ENCODE measurements around the gene TGFBR1. TPM values are rescaled to one million over a fixed set of nuclear protein-coding genes. Genes with fewer than 3 reads are reported as not detected.

The TGFBR1 gene
- total RNA-seq, 1 donor from 2014 or later = 38.1 TPM

GRCh38 chr9:99075246-99075912, 29.5 kb upstream of the TGFBR1 start:
- peaks cover 6 to 14% (median 12%) of the 10 kb centered on the region in 3 donors for H3K4me1 ChIP-seq (ENCODE audit: control insufficient read depth in 3 of 3, insufficient read depth in 3 of 3, low read length in 3 of 3)
- no peak overlapping the region for H3K4me3 ChIP-seq (ENCODE audit: low read length in 3 of 3)
- H3K9me3 ChIP-seq (ENCODE audit: control insufficient read depth in 3 of 3, low read length in 3 of 3) = peaks cover 0 to 2% (median 0%) of the 10 kb centered on the region in 3 donors
- H3K27ac ChIP-seq (ENCODE audit: low read depth, low read length) = no peak overlapping the region
- H3K9ac ChIP-seq (ENCODE audit: low read depth in 1 of 3, low read length in 3 of 3) = no peak overlapping the region
- no peaks in the 10 kb centered on the region for H3K27me3 ChIP-seq (ENCODE audit: control insufficient read depth in 3 of 3, insufficient read depth in 3 of 3, low read length in 3 of 3)
- no peaks in the 10 kb centered on the region for H3K36me3 ChIP-seq (ENCODE audit: control insufficient read depth in 3 of 3, insufficient read depth in 3 of 3, low read length in 3 of 3)

DNA sequence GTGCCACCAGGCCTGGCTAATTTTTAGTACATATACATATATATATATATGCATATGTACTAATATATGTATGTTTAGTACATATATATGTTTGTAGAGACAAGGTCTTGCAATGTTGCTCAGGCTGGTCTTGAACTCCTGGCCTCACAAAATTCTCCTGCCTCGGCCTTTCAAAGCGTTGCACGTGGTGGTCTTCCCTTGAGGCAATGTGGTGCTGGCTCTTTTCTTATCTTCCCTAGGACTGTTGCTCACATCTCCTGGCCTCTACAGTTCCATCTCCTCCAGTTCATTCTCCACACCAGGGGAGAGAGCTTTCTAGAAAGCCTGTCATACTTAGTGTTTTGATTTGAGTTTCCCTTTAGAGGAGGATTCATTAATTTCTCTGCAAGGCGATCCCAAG, 28.9 kb upstream of the TGFBR1 start:
- Histone ChIP-seq H3K4me3 (ENCODE audit: low read length in 3 of 3) (no peak overlapping the region), H3K36me3 (ENCODE audit: control insufficient read depth in 3 of 3, insufficient read depth in 3 of 3, low read length in 3 of 3) (no peaks in the 10 kb centered on the region), H3K9ac (ENCODE audit: low read depth in 1 of 3, low read length in 3 of 3) (no peak overlapping the region), H3K27me3 (ENCODE audit: control insufficient read depth in 3 of 3, insufficient read depth in 3 of 3, low read length in 3 of 3) (no peaks in the 10 kb centered on the region), H3K9me3 (ENCODE audit: control insufficient read depth in 3 of 3, low read length in 3 of 3) (peaks cover 0 to 2% (median 0%) of the 10 kb centered on the region in 3 donors), H3K27ac (ENCODE audit: low read depth, low read length) (no peak overlapping the region), H3K4me1 (ENCODE audit: control insufficient read depth in 3 of 3, insufficient read depth in 3 of 3, low read length in 3 of 3) (peaks cover 6 to 14% (median 8%) of the 10 kb centered on the region in 3 donors)

DNA sequence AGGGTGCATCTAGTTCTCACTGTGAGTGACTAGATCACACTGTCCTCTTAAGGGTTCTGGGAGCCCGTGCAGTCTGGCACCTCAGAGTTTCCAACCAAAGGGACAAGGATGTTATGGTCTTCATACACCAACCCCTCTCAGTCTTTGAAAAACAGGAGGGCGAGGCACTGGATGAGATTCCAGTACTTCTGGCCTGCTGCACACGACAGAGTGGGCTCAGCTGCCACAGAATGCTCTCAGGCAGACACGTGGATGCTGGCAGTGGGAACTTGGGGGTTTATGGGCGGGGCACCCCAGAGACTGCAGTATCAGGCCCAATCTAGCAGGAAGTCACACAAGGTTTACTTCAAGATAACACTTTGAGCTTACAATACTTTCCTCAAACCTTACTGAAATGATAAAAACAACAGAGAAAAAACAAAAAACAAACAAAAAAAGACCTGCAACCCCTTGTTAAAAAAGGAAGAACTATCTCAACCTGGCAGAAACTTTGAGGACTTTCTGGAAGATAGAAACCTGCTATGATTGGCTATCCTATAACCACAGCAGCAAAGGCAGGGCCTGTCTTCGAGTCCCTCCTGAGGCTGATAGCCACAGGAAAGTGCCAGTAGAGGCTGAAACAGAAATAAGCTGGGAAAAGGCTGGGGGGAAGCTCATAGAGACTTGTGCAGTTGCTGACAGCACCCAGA, 28.3 kb upstream of the TGFBR1 start:
- no peaks in the 10 kb centered on the region for H3K36me3 ChIP-seq (ENCODE audit: control insufficient read depth in 3 of 3, insufficient read depth in 3 of 3, low read length in 3 of 3)
- peaks cover 0 to 2% (median 0%) of the 10 kb centered on the region in 3 donors for H3K9me3 ChIP-seq (ENCODE audit: control insufficient read depth in 3 of 3, low read length in 3 of 3)
- no peak overlapping the region for H3K4me3 ChIP-seq (ENCODE audit: low read length in 3 of 3)
- no peaks in the 10 kb centered on the region for H3K27me3 ChIP-seq (ENCODE audit: control insufficient read depth in 3 of 3, insufficient read depth in 3 of 3, low read length in 3 of 3)
- H3K9ac ChIP-seq (ENCODE audit: low read depth in 1 of 3, low read length in 3 of 3) = no peak overlapping the region
- peaks cover 2 to 8% (median 6%) of the 10 kb centered on the region in 3 donors for H3K4me1 ChIP-seq (ENCODE audit: control insufficient read depth in 3 of 3, insufficient read depth in 3 of 3, low read length in 3 of 3)
- H3K27ac ChIP-seq (ENCODE audit: low read depth, low read length) = no peak overlapping the region

GRCh38 chr9:99078717-99079116, 26.2 kb upstream of the TGFBR1 start:
- Histone ChIP-seq H3K9me3 (ENCODE audit: control insufficient read depth in 3 of 3, low read length in 3 of 3) (peaks cover 0 to 2% (median 0%) of the 10 kb centered on the region in 3 donors), H3K27ac (ENCODE audit: low read depth, low read length) (no peak overlapping the region), H3K36me3 (ENCODE audit: control insufficient read depth in 3 of 3, insufficient read depth in 3 of 3, low read length in 3 of 3) (no peaks in the 10 kb centered on the region), H3K4me3 (ENCODE audit: low read length in 3 of 3) (no peak overlapping the region), H3K27me3 (ENCODE audit: control insufficient read depth in 3 of 3, insufficient read depth in 3 of 3, low read length in 3 of 3) (no peaks in the 10 kb centered on the region), H3K4me1 (ENCODE audit: control insufficient read depth in 3 of 3, insufficient read depth in 3 of 3, low read length in 3 of 3) (peaks cover 0 to 6% (median 4%) of the 10 kb centered on the region in 3 donors), H3K9ac (ENCODE audit: low read depth in 1 of 3, low read length in 3 of 3) (no peak overlapping the region)

- H3K4me3 ChIP-seq (ENCODE audit: low read length in 3 of 3) = no peak overlapping the region
- no peak overlapping the region for H3K27ac ChIP-seq (ENCODE audit: low read depth, low read length)
- no peaks in the 10 kb centered on the region for H3K36me3 ChIP-seq (ENCODE audit: control insufficient read depth in 3 of 3, insufficient read depth in 3 of 3, low read length in 3 of 3)
- no peaks in the 10 kb centered on the region for H3K27me3 ChIP-seq (ENCODE audit: control insufficient read depth in 3 of 3, insufficient read depth in 3 of 3, low read length in 3 of 3)
- H3K4me1 ChIP-seq (ENCODE audit: control insufficient read depth in 3 of 3, insufficient read depth in 3 of 3, low read length in 3 of 3) = peaks cover 0 to 6% (median 4%) of the 10 kb centered on the region in 3 donors
- peaks cover 0 to 2% (median 0%) of the 10 kb centered on the region in 3 donors for H3K9me3 ChIP-seq (ENCODE audit: control insufficient read depth in 3 of 3, low read length in 3 of 3)
- H3K9ac ChIP-seq (ENCODE audit: low read depth in 1 of 3, low read length in 3 of 3) = no peak overlapping the region
Observed at GRCh38 chr9:99079542-99079941, 25.4 kb upstream of the TGFBR1 start.

- Histone ChIP-seq H3K27me3 (ENCODE audit: control insufficient read depth in 3 of 3, insufficient read depth in 3 of 3, low read length in 3 of 3) (no peaks in the 10 kb centered on the region), H3K9me3 (ENCODE audit: control insufficient read depth in 3 of 3, low read length in 3 of 3) (peaks cover 0 to 2% (median 0%) of the 10 kb centered on the region in 3 donors), H3K9ac (ENCODE audit: low read depth in 1 of 3, low read length in 3 of 3) (no peak overlapping the region), H3K4me1 (ENCODE audit: control insufficient read depth in 3 of 3, insufficient read depth in 3 of 3, low read length in 3 of 3) (peaks cover 3 to 5% (median 4%) of the 10 kb centered on the region in 3 donors), H3K27ac (ENCODE audit: low read depth, low read length) (no peak overlapping the region), H3K36me3 (ENCODE audit: control insufficient read depth in 3 of 3, insufficient read depth in 3 of 3, low read length in 3 of 3) (no peaks in the 10 kb centered on the region), H3K4me3 (ENCODE audit: low read length in 3 of 3) (no peak overlapping the region)
Observed at GRCh38 chr9:99083051-99083450, 21.9 kb upstream of the TGFBR1 start.

- Histone ChIP-seq H3K4me1 (ENCODE audit: control insufficient read depth in 3 of 3, insufficient read depth in 3 of 3, low read length in 3 of 3) (peaks cover 3 to 5% (median 4%) of the 10 kb centered on the region in 3 donors), H3K27me3 (ENCODE audit: control insufficient read depth in 3 of 3, insufficient read depth in 3 of 3, low read length in 3 of 3) (no peaks in the 10 kb centered on the region), H3K4me3 (ENCODE audit: low read length in 3 of 3) (no peak overlapping the region), H3K36me3 (ENCODE audit: control insufficient read depth in 3 of 3, insufficient read depth in 3 of 3, low read length in 3 of 3) (no peaks in the 10 kb centered on the region), H3K9me3 (ENCODE audit: control insufficient read depth in 3 of 3, low read length in 3 of 3) (no peaks in the 10 kb centered on the region), H3K9ac (ENCODE audit: low read depth in 1 of 3, low read length in 3 of 3) (no peak overlapping the region), H3K27ac (ENCODE audit: low read depth, low read length) (no peak overlapping the region)
Observed at GRCh38 chr9:99085949-99086948, 18.7 kb upstream of the TGFBR1 start.

GRCh38 chr9:99087462-99087861, 17.5 kb upstream of the TGFBR1 start:
- Histone ChIP-seq H3K27ac (ENCODE audit: low read depth, low read length) (no peak overlapping the region), H3K9ac (ENCODE audit: low read depth in 1 of 3, low read length in 3 of 3) (no peak overlapping the region), H3K27me3 (ENCODE audit: control insufficient read depth in 3 of 3, insufficient read depth in 3 of 3, low read length in 3 of 3) (no peaks in the 10 kb centered on the region), H3K4me1 (ENCODE audit: control insufficient read depth in 3 of 3, insufficient read depth in 3 of 3, low read length in 3 of 3) (peaks cover 3 to 5% (median 4%) of the 10 kb centered on the region in 3 donors), H3K4me3 (ENCODE audit: low read length in 3 of 3) (no peak overlapping the region), H3K36me3 (ENCODE audit: control insufficient read depth in 3 of 3, insufficient read depth in 3 of 3, low read length in 3 of 3) (no peaks in the 10 kb centered on the region), H3K9me3 (ENCODE audit: control insufficient read depth in 3 of 3, low read length in 3 of 3) (no peaks in the 10 kb centered on the region)

GRCh38 chr9:99090336-99091130, 14.4 kb upstream of the TGFBR1 start:
- Histone ChIP-seq H3K27ac (ENCODE audit: low read depth, low read length) (no peak overlapping the region), H3K4me1 (ENCODE audit: control insufficient read depth in 3 of 3, insufficient read depth in 3 of 3, low read length in 3 of 3) (peaks cover 2 to 5% (median 3%) of the 10 kb centered on the region in 3 donors), H3K9me3 (ENCODE audit: control insufficient read depth in 3 of 3, low read length in 3 of 3) (no peaks in the 10 kb centered on the region), H3K36me3 (ENCODE audit: control insufficient read depth in 3 of 3, insufficient read depth in 3 of 3, low read length in 3 of 3) (no peaks in the 10 kb centered on the region), H3K27me3 (ENCODE audit: control insufficient read depth in 3 of 3, insufficient read depth in 3 of 3, low read length in 3 of 3) (no peaks in the 10 kb centered on the region), H3K9ac (ENCODE audit: low read depth in 1 of 3, low read length in 3 of 3) (no peak overlapping the region), H3K4me3 (ENCODE audit: low read length in 3 of 3) (no peak overlapping the region)

Measured in skeletal muscle tissue (tissue), 4 donors.